Activated T-cell treated with anti-CD3 and anti-CD28 coated beads for 48 hours (primary cell): Measurements from ENCODE around the gene CFAP100.

Experiments
- DNase-seq: peaks from one replicate; pipeline ENCODE4 v3.0.0-alpha.2; 2020; ENCODE audit warnings: low read depth

Gene CFAP100

GRCh38 chr3:126402178-126402577, 7.5 kb downstream of the CFAP100 start:
- no peak for DNase-seq

GRCh38 chr3:126402666-126403302, 8.1 kb downstream of the CFAP100 start:
- DNase-seq = no peak

GRCh38 chr3:126406389-126407296, 11.9 kb downstream of the CFAP100 start:
- no peak for DNase-seq

GRCh38 chr3:126407412-126408044, 12.8 kb downstream of the CFAP100 start:
- DNase-seq = no peak

- DNase-seq = no peak
These were observed 13.4 kb downstream of the CFAP100 start for GRCh38 chr3:126408099-126408498.

GRCh38 chr3:126412841-126413692, 18.4 kb downstream of the CFAP100 start:
- DNase-seq = no peak

- DNase-seq = no peak
These were observed 19.0 kb downstream of the CFAP100 start for GRCh38 chr3:126413693-126414080.

- DNase-seq = no peak
These were observed 19.7 kb downstream of the CFAP100 start for GRCh38 chr3:126414406-126414805.

GRCh38 chr3:126414961-126415660, 20.4 kb downstream of the CFAP100 start:
- DNase-seq = no peak

GRCh38 chr3:126415661-126416591, 21.2 kb downstream of the CFAP100 start:
- no peak for DNase-seq

- no peak for DNase-seq
These were observed 22.2 kb downstream of the CFAP100 start for GRCh38 chr3:126416943-126417342.

GRCh38 chr3:126417515-126417914, 22.8 kb downstream of the CFAP100 start:
- DNase-seq = no peak

- no peak for DNase-seq
These were observed 23.3 kb downstream of the CFAP100 start for GRCh38 chr3:126417981-126418530.

- DNase-seq = no peak
These were observed 24.0 kb downstream of the CFAP100 start for GRCh38 chr3:126418661-126419131.

GRCh38 chr3:126419151-126419703, 24.5 kb downstream of the CFAP100 start:
- no peak for DNase-seq

GRCh38 chr3:126419886-126420786, 25.4 kb downstream of the CFAP100 start:
- no peak for DNase-seq

- DNase-seq = no peak
These were observed 26.9 kb downstream of the CFAP100 start for GRCh38 chr3:126421573-126422119.

GRCh38 chr3:126422121-126422520, 27.4 kb downstream of the CFAP100 start:
- no peak for DNase-seq
